Measurements from ENCODE around the gene TUBGCP3. TPM values are rescaled to one million over a fixed set of nuclear protein-coding genes. Genes with fewer than 3 reads are reported as not detected.

TUBGCP3 gene
- total and polyA plus RNA-seq, 2 donors from 2014 or later = 9.1 to 33.2 TPM

DNA sequence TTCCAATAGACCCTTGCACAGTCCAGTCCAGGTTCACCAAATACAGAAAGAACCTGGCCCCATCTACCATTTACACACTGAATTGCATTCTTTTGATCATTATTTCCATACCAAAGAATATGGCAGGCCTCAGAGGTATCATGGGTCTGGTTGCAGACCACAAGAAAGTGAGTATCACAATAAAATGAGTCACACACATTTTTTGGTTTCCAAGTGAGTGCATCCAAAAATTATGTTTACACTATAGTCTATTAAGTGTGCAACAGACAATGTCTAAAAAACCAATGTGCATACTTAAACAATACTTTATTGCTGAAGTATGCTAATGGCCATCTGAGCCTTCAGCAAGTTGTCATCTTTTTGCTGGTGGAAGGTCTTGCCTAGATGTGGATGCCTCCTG is 106.5 kb downstream of the TUBGCP3 start:
- Histone ChIP-seq H3K4me3 (ENCODE audit: low read length in 3 of 3) (no peak overlapping the region), H3K9ac (ENCODE audit: low read length in 3 of 3) (no peak overlapping the region), H3K27ac (ENCODE audit: low read depth in 2 of 2, low read length in 2 of 2) (no peak overlapping the region), H3K27me3 (ENCODE audit: control insufficient read depth, insufficient read depth, low read length) (no peaks in the 10 kb centered on the region), H3K36me3 (ENCODE audit: control insufficient read depth in 2 of 3, insufficient read depth in 3 of 3, low read length in 3 of 3) (no peaks in the 10 kb centered on the region), H3K9me3 (ENCODE audit: control insufficient read depth in 2 of 3, insufficient read depth in 1 of 3, low read length in 3 of 3) (peaks cover 0 to 10% (median 0%) of the 10 kb centered on the region in 3 donors), H3K4me1 (ENCODE audit: control insufficient read depth in 2 of 3, insufficient read depth in 2 of 3, low read depth in 1 of 3, low read length in 3 of 3) (no peaks in the 10 kb centered on the region)
- TF ChIP-seq, protein P1, sequence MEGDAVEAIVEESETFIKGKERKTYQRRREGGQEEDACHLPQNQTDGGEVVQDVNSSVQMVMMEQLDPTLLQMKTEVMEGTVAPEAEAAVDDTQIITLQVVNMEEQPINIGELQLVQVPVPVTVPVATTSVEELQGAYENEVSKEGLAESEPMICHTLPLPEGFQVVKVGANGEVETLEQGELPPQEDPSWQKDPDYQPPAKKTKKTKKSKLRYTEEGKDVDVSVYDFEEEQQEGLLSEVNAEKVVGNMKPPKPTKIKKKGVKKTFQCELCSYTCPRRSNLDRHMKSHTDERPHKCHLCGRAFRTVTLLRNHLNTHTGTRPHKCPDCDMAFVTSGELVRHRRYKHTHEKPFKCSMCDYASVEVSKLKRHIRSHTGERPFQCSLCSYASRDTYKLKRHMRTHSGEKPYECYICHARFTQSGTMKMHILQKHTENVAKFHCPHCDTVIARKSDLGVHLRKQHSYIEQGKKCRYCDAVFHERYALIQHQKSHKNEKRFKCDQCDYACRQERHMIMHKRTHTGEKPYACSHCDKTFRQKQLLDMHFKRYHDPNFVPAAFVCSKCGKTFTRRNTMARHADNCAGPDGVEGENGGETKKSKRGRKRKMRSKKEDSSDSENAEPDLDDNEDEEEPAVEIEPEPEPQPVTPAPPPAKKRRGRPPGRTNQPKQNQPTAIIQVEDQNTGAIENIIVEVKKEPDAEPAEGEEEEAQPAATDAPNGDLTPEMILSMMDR (IDR thresholded peaks at IDR 0.05; ENCODE audit: borderline replicate concordance, extremely low read depth, insufficient read depth) = no peak
- intact Hi-C loops (cut with DNase I) = no loop called here
- DNase-seq = no peak
- no peak for FAIRE-seq

DNA sequence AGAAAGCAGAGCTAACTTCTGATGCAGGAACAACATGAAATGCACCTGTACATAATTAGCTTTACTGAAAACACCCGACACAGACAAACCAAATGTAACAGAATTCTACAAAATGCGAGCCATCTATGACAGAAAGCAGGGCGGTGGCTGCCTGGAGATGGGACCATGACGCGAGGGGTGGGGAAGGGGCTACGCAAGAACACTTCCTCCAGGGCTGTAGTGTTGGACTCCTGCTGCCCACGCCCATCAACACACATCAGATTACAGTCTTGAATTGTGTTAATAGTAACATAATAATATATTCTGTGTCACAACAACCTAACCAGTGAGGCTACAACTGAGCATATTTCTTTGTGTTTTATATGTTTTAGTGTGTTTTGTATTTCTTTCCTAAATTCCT is 108.6 kb downstream of the TUBGCP3 start:
- H3K36me3 ChIP-seq (ENCODE audit: control insufficient read depth in 2 of 3, insufficient read depth in 3 of 3, low read length in 3 of 3) = no peaks in the 10 kb centered on the region
- H3K9me3 ChIP-seq (ENCODE audit: control insufficient read depth in 2 of 3, insufficient read depth in 1 of 3, low read length in 3 of 3) = peaks cover 0 to 10% (median 0%) of the 10 kb centered on the region in 3 donors
- no peaks in the 10 kb centered on the region for H3K27me3 ChIP-seq (ENCODE audit: control insufficient read depth, insufficient read depth, low read length)
- no peak for FAIRE-seq
- H3K4me1 ChIP-seq (ENCODE audit: control insufficient read depth in 2 of 3, insufficient read depth in 2 of 3, low read depth in 1 of 3, low read length in 3 of 3) = no peaks in the 10 kb centered on the region
- intact Hi-C loops (cut with DNase I) = no loop called here
- H3K27ac ChIP-seq (ENCODE audit: low read depth in 2 of 2, low read length in 2 of 2) = no peak overlapping the region
- no peak overlapping the region for H3K9ac ChIP-seq (ENCODE audit: low read length in 3 of 3)
- no peak for DNase-seq
- no peak overlapping the region for H3K4me3 ChIP-seq (ENCODE audit: low read length in 3 of 3)
- TF ChIP-seq, protein P1 (IDR thresholded peaks at IDR 0.05; ENCODE audit: borderline replicate concordance, extremely low read depth, insufficient read depth) = no peak

DNA sequence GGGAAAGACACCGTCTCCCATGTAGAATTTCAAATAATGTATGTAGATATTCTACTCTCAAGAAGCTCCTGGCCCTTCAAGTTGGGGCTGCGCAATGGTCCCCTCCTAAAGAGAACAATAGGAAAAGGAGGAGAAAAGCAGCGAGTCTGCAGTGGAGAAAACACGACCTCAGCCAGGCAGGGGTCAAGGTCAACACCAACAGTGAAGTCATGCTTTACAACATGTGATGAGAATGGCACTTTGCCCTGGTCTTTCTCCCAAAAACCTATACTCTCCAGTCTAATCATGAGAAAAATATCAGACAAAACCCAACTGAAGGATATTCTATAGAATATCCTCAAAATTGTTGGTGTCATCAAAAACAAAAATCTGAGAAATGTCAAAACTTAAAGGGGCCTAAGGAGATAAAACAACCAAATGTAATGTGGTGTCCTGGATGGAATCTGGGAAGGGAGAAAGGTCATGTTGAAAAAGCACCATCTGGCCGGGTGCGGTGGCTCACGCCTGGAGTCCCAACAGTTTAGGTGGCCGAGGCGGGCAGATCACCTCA is 110.8 kb downstream of the TUBGCP3 start:
- no peaks in the 10 kb centered on the region for H3K36me3 ChIP-seq (ENCODE audit: control insufficient read depth in 2 of 3, insufficient read depth in 3 of 3, low read length in 3 of 3)
- TF ChIP-seq, protein P1 (IDR thresholded peaks at IDR 0.05; ENCODE audit: borderline replicate concordance, extremely low read depth, insufficient read depth) = no peak
- H3K27ac ChIP-seq (ENCODE audit: low read depth in 2 of 2, low read length in 2 of 2) = no peak overlapping the region
- DNase-seq = no peak
- H3K4me1 ChIP-seq (ENCODE audit: control insufficient read depth in 2 of 3, insufficient read depth in 2 of 3, low read depth in 1 of 3, low read length in 3 of 3) = no peaks in the 10 kb centered on the region
- H3K4me3 ChIP-seq (ENCODE audit: low read length in 3 of 3) = no peak overlapping the region
- peaks cover 0 to 5% (median 0%) of the 10 kb centered on the region in 3 donors for H3K9me3 ChIP-seq (ENCODE audit: control insufficient read depth in 2 of 3, insufficient read depth in 1 of 3, low read length in 3 of 3)
- FAIRE-seq = no peak
- no peaks in the 10 kb centered on the region for H3K27me3 ChIP-seq (ENCODE audit: control insufficient read depth, insufficient read depth, low read length)
- no peak overlapping the region for H3K9ac ChIP-seq (ENCODE audit: low read length in 3 of 3)
- intact Hi-C loops (cut with DNase I) = no loop called here

DNA sequence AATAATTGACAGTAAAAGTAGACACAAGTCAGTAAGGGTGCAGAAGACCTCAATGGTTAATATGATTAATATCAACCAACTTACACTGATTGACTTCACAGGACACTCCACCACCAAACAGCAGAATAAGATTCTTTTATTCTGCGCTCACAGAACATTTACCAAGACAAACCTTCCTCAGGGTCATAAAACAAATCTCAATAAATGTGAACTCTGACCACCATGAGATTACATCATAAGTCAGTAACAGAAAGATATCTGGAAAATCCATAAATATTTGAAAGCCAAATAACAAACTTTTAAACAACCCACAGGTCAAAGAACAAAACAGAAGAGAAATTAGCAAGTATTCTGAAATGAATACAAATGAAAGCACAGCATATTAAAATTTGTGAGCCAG is 112.1 kb downstream of the TUBGCP3 start:
- Histone ChIP-seq H3K27ac (ENCODE audit: low read depth in 2 of 2, low read length in 2 of 2) (no peak overlapping the region), H3K9me3 (ENCODE audit: control insufficient read depth in 2 of 3, insufficient read depth in 1 of 3, low read length in 3 of 3) (peaks cover 0 to 2% (median 0%) of the 10 kb centered on the region in 3 donors), H3K9ac (ENCODE audit: low read length in 3 of 3) (no peak overlapping the region), H3K36me3 (ENCODE audit: control insufficient read depth in 2 of 3, insufficient read depth in 3 of 3, low read length in 3 of 3) (no peaks in the 10 kb centered on the region), H3K27me3 (ENCODE audit: control insufficient read depth, insufficient read depth, low read length) (no peaks in the 10 kb centered on the region), H3K4me3 (ENCODE audit: low read length in 3 of 3) (no peak overlapping the region), H3K4me1 (ENCODE audit: control insufficient read depth in 2 of 3, insufficient read depth in 2 of 3, low read depth in 1 of 3, low read length in 3 of 3) (no peaks in the 10 kb centered on the region)
- intact Hi-C loops (cut with DNase I) = no loop called here
- FAIRE-seq (no peak), DNase-seq (no peak)
- TF ChIP-seq, protein P1 (IDR thresholded peaks at IDR 0.05; ENCODE audit: borderline replicate concordance, extremely low read depth, insufficient read depth) = no peak
